HG03342 (cell line): ENCODE data around the gene ARID3A.
"Not testable (repeated sequence)": the region's sequence is repeated elsewhere in the genome, so short reads cannot be mapped to it uniquely, and the experiment has no call there.

ENCODE experiments used
- ATAC-seq: cut with Tn5 transposase; IDR thresholded peaks from one replicate; pipeline ENCODE4 v1.9.1; 2021; ENCODE audit warnings: mild to moderate bottlenecking, moderate library complexity; ENCODE audit not compliant: unreplicated experiment

Gene ARID3A

GRCh38 chr19:1012334-1012733 is 86.5 kb downstream of the ARID3A start:
- ATAC-seq, result no peak

DNA sequence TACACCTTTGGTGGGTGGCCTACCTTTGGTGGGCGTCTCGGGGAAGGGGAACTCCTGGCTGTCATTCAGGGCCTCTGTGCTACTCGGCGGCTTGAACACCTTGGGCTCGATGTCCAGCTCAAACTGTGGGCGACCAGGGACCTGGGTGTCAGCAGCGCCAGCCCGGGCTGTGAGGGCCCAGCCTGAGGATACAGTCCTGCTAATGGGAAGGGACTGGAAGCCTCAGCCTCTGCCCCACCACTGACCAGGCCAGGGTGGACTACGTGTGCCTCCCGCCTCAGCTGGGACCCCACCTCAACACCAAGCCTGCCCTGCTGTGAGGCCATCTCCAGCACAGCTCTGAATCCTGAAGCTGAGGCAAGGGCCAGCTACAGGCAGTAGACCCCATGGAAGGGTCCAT is 87.4 kb downstream of the ARID3A start:
- no peak for ATAC-seq

DNA sequence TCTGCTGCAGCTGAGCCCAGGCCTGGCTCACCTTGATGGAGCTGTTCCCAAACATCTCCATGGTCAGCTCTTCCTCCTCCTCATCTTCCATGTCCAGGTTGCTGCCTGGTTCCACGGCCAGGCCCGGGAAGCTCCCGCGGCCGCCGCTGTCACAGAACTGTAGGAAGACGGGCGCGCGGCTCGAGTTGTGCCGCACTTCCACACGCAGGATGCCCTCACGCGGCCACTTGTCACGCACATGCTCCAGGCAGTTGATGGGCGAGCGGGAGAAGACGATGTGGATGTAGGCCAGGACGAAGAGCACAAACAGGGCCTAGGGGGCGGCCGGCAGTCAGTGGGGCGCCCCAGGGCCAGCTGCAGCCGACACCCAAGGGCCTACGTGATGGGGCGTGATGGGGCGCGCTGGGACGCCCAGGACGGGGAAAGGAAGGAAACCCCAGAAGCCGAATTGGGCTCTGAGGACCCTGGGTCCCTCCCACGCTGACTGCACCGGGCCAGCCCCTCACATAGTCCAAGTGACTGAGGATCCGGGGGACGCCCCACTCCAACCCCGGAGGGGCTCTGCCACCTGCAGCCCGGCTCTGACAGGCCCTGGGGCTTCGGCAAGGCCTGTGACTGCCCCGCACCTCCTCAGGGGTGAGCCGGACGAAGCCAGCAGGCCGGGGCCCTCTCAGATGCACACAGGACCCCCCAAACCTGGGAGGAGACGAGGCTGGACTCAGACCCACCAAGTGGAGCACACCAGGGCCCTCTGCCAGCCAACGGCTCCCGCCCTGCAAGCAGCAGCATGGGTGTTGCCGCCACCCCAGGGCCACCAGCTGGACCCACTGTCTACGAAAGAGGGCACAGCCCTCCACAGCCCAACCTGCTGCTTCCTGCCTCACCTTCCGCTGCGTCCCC is 88.6 kb downstream of the ARID3A start:
- ATAC-seq, result no peak

DNA sequence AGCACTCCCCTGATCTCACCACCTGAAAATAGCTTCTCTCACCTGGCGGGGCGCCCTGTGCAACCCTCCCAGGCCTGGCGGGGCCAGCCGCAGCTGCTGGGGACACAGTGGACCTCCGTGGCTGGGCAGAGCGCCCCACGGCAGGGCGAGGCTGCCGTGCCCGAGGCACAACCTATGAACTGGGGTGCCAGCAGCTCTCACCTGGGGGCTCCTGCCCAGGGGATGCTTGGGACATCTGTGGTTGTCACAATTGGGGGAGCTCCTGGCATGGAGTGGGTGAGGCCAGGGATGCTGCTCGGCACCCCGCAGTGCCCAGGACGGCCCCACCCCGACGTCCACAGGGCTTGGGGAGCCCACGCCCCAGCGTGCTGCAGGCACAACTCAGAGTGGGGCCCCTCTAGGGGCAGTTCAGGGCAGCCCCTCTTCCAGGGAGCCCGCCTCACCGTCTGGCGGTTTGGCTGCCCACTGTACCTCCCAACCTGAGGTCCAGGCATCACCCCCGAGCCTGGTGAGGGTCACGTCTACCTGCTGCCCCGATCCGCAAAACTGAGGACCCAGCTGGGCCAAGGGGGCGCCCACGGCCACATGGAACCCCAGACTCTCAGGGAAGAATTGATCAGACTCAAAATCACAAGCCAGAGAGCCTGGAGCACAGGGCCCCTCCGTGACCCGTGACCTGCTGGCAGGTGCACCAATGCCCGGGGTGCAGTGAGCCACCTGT is 89.4 kb downstream of the ARID3A start:
- ATAC-seq, result no peak

DNA sequence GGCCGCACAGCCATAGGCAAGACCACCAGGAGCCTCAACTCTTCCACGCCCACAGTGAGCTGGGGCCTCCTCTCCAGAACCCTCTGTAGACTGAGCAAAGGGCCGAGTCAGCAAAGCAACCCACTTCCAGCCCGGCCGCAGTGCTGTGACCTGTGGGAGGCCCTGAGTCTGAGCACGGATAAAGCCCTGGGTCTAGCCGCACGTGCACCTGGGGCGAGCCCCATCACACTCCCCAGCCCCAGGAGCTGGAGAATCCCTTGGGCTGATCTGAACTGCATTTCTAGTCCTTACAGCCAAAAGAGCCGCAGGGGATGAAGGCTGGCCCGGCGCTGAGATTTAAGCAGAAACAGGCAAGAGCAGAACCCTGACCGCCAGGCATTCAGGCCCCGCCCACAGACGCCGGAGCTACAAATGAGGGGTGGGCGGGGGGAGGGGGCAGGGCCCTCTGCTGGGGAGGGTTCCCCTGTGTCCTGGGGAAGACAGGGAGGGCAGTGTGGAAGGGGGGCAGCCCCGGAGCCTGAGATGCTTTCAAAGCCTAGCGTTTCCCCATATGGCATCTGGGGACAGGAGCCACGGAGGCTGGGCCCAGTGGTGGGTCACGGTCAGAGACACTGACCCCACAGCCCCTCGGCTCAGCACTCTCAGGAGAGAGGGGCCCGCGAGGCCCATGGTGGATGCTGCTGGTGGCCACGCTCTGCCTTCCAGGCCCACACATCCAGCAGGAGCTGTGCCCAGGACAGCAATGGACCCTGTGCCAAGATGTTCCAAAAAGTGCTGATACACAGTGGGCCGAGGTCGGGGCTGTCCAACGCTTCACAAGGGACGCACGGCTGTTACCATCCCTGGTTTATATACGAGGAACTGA is 90.2 kb downstream of the ARID3A start:
- ATAC-seq, result no peak

DNA sequence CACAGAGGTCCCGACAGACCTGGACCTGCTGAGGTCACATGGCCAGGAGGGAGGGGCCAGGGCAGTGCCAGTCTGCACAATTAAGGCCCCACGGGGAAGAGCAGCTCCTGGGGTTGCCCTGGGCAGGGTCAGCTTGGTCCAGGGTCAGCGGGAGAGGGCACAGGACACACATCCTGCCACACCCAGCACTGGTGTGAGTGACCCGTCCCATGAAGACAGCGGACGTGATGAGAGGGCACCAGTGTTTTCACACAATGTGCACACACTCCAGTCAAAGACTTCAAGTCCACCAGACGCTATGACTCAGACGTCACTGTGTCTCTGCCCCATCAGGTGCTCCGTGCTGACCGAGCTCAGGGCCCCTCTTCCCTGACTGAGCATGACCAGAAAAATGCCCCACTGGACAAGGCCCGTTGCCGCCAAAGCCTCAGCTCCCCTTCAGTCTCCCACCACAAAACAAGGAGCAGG is 90.8 kb downstream of the ARID3A start:
- no peak for ATAC-seq

DNA sequence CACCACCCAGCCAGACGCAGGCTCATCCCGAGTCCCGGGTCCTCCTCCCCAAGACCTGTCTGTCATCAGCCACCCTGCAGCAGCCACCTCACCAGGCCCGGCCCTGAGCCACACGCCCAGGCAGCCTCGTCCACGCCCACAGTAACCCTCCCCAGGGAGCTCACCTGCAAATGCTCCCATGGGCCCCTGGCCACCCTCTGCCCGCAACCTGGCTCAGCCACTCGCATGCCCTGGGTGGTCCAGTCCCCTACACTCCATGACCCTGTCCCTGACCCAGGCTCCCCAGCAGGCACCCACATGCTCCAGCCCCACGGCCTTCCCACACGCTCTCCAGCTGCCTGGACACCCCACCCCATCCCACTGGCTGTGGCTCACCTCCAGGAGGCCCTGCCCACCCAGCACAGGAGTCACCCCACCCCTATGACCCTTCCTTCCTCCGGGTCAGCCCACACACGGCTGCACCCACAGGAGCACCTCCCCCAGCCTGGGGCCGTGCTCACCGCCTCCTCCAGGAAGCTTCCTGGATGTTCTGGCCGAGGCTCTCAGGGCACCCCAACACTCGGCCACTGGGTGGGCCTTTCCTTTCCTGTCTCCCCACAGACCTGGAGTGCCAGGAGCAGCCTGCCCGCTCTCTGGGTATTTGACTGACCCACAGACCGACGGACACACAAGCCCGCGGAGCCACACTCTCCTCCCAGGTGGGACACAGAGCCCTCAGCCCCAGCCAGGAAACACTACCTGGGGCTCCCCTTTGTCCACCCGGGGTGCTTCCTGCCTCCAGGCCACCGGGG is 91.5 kb downstream of the ARID3A start:
- no peak for ATAC-seq

DNA sequence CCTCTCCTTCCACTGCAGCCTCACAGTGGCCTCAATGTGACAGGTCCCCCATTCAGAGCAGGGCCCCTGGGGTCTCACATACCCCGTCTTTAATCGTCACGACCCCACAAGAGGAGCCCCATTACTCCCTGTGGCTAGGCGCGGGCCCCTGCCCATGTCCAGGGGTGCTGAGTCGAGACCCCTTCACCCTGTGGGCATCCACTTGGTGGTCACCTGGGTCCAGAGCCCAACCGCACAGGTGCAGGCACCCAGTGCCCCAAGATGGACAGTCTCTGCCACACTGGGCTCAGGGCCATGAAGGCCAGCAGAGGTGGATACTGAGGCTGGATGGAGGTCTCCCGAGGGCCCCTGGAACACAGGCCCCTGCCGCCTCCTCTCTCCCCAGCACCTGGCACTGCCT is 92.1 kb downstream of the ARID3A start:
- ATAC-seq, result no peak

DNA sequence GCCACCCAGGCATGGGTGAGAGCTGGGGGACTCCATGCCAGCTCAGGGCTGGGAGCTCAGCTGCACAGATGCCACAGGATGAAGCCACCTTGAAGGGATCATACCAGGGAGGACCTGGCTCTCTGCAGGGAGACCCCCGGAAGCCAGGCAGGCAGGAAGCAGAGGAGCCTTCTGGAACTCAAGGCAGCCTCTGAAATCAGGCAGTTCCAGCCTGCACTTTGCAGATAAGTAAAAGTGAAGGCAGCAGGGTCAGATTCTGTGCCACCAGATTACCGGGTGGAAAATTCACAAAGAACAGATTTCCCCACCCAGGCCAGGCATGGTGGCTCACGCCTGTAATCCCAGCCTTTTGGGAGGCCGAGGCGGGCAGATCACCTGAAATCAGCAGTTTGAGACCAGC is 92.6 kb downstream of the ARID3A start:
- no peak for ATAC-seq

GRCh38 chr19:1018932-1019615 is 93.2 kb downstream of the ARID3A start:
- no peak for ATAC-seq

- ATAC-seq, result no peak
These were observed 93.8 kb downstream of the ARID3A start for GRCh38 chr19:1019616-1019961.

GRCh38 chr19:1019980-1020867 is 94.4 kb downstream of the ARID3A start:
- ATAC-seq, result no peak

GRCh38 chr19:1020868-1021425 is 95.1 kb downstream of the ARID3A start, which contains the start of gene TMEM259:
TMEM259 (minus strand) TSS chr19:1021123; CDS start chr19:1020996, 127 bp downstream.
- ATAC-seq, result peak; percentile 69

DNA sequence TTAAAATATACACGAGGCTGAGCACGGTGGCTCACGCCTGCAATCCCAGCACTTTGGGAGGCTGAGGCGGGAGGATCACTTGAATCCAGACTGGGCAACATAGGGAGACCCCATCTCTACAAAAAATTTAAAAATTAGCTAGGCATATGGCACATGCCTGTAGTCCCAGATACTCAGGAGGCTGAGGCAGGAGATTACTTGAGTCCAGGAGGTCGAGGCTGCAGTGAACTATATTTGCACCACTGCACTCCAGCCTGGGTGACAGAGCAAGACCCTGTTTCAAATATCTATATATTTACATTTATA is 98.0 kb downstream of the ARID3A start:
- ATAC-seq, result not testable (repeated sequence)

- ATAC-seq, result not testable (repeated sequence)
These were observed 99.2 kb downstream of the ARID3A start for GRCh38 chr19:1025080-1025479.
